T-helper 1 cell (primary cell): ENCODE data around the gene ATP8B1.

Source experiments
- DNase-seq, 5 donors: peaks; one replicate each; pipeline ENCODE4 v3.0.0-alpha.2; 2012 to 2020

ATP8B1 gene

GRCh38 chr18:57715671-57716070, 87.4 kb downstream of the ATP8B1 start:
- DNase-seq, result no peak

DNA sequence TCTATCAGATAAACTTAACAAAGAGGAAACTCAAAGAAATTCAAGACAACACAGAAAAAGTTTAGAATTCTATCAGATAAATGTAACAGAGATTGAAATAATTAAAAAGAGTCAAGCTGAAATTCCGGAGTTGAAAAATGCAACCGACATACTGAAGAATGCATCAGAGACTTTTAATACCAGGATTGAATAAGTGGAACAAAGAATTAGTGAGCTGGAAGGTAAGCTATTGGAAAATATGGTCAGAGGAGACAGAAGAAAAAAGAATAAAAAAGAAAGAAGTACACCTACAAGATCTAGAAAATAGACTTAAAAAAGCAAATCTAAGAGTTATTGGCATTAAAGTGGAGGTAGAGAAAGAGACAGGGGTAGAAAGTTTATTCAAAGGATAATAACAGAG, 88.0 kb downstream of the ATP8B1 start:
- no peak for DNase-seq

- DNase-seq, result no peak
Measured at GRCh38 chr18:57710226-57710625, 92.9 kb downstream of the ATP8B1 start.

DNA sequence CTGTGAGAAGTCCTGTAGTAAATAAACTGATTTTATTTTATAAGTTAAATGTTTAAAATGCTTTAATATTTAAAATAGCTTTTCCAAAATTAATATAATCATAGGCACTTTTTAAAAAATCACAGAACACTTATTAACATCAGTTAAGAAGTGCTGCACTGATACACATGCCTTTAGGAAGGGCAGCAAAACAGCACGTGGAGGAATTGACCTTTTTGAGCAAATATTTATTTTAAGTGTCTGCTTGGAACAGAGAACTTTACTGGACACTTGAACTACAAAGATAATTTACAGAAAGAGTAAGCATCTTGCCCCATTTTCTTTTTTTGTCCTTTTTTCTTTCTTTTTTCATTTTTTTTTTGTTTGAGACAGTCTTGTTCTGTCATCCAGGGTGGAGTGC, 93.8 kb downstream of the ATP8B1 start:
- no peak for DNase-seq

- DNase-seq, result no peak
Measured at GRCh38 chr18:57708288-57708687, 94.8 kb downstream of the ATP8B1 start.

GRCh38 chr18:57705832-57706595, 97.1 kb downstream of the ATP8B1 start:
- no peak for DNase-seq

DNA sequence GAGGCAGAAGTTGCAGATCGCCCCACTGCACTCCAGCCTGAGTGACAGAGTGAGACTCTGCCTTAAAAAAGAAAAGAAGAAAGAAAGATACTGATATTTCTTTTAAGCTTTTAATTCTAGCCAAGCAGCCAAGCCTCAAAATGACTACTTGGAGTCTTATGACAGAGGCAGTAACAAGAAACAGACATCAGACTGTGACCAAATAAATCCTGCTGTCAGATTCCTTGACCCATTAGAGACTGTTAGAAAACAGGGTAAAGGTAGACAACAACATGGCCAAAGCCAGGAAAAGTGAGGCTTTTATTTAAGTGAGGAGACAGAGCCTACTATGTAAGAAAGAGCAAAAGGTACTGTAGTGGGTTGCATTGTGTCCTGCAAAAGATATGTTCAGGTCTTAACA, 98.1 kb downstream of the ATP8B1 start:
- DNase-seq, result no peak

- no peak for DNase-seq
Measured at GRCh38 chr18:57698571-57699276, 104.4 kb downstream of the ATP8B1 start.

DNA sequence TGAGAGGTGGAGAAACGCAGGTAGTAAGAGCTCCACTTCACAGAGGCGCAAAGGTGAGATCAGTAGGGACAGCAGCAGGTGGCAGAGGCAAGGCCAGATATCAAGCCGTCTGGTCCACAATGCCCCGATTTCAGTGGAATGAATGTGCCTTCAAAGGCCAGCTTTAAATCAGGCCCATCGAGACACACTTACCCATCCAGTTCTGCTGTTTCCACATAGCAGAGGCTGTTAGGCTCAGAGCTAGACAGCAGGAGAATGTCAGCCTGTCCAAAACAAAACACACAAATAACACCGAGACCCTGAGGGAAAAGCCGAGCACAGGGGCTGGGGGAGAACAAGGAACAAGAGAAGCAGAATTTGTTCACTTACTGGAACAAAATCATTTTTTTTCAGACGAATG, 105.7 kb downstream of the ATP8B1 start:
- DNase-seq, result no peak

- no peak for DNase-seq
Measured at GRCh38 chr18:57696271-57696670, 106.8 kb downstream of the ATP8B1 start.

DNA sequence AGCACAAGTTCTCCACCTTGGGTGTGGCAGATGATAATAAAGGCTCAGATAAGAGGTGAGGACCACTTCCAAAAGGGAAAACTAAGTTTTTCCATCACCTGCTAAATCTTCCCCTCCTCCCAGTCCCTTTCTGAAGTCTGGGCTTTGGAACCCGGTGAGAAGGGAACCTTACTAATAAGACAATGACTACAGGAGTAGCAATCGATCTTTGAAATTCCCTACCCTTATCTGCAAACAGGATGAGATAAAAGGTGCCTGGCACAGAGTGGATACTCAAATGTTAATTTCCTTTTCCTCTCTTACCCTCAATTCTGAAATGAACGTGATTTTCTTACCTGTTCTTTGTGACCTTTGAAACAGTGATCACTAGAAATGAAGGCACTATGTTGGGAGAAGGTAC, 111.8 kb downstream of the ATP8B1 start:
- DNase-seq, result no peak

DNA sequence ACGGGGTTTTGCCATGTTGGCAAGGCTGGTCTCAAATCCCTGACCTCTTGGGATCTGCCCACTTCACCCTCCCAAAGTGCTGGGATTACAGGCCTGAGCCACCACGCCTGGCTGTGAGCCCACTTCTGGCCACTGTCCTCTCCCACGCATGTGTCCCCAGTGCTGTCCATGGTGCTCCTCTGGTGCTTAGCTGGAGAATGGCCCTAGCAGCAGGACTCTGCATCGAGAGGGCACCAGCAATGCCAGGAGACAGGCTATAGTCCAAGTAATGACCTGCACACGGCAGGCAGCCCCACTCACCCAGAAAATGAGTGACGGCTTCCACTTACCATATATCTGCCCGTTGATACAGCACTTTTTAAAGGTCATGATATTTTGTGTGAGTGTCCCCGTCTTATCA, 115.1 kb downstream of the ATP8B1 start:
- DNase-seq, result no peak

- DNase-seq, result no peak
Measured at GRCh38 chr18:57683470-57683869, 119.6 kb downstream of the ATP8B1 start.

GRCh38 chr18:57677262-57678211, 125.6 kb downstream of the ATP8B1 start:
- no peak for DNase-seq

DNA sequence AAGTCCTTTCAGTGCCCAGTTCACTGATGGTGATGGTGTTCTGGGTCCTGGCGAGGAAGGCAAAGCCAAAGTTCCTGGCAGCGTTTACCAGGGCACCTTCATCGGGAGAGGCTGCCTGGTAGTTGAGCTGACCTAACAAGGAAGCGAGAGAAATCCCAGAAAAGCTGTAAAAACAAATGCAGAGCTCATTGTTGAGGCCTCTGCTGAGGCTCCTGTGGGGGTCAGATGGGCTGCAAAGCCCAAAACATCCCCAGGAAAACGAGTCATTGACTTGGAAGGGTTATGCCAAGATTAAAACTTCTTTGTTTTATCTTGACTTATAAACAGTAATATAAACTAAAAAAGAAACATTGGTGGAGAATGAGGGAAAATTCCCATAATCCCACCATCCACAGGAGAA, 128.2 kb downstream of the ATP8B1 start:
- no peak for DNase-seq

DNA sequence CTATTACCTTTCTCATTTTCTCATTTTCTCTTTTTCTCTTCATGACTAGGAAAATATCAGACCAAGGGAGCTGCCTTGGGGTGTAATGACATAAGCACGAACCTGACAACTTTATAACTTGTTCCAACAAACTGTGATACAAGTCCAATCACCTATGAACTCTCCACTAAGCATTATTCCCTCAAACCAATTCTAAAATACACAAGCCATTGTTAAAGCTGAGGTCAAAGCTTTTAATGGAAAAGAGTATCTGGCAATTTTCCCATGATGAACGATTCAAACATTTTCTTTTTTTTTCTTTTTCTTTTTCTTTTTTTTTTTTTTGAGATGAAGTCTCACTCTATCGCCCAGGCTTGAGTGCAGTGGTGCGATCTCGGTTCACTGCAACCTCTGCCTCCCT, 133.1 kb downstream of the ATP8B1 start:
- DNase-seq, result no peak

DNA sequence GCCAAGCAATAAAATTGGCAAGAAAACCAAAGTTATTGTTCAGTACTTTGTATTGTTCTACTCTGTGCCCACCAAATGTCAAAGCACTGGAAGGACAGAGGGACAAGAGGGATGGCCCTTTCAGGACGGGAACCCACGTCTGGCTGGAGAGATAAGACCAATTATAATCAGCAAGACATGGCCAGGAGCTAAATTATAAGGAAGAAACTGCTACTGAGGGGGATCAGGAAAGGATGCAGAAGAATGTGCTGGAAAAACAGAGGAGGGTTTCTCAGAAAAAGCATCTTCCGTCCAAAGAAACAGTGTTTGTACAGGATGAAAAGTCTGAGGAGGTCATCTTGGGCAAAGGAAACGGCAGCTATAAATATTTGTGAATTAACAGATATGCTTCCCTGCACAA, 135.1 kb downstream of the ATP8B1 start:
- no peak for DNase-seq

GRCh38 chr18:57666818-57667497, 136.2 kb downstream of the ATP8B1 start:
- DNase-seq, result no peak

GRCh38 chr18:57664568-57665165, 138.4 kb downstream of the ATP8B1 start:
- DNase-seq, result no peak

DNA sequence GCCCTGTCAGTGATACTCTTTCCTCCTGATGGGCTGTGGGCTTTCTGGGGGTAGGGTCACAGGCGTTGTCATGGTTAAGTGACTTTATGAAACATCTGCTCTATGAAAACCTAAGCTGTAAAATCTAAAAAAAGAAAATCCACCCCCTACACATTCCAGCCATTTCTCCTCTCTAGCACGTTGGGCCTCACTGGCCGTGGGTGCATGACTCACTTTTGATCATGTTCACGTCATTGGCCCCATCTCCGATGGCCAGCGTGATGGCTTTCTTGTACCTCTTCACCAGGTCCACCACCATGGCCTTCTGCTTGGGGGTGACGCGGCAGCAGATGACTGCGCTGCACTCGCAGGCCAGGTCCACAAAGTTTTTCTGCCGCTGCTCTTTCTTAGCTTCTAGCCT, 142.2 kb downstream of the ATP8B1 start:
- no peak for DNase-seq

DNA sequence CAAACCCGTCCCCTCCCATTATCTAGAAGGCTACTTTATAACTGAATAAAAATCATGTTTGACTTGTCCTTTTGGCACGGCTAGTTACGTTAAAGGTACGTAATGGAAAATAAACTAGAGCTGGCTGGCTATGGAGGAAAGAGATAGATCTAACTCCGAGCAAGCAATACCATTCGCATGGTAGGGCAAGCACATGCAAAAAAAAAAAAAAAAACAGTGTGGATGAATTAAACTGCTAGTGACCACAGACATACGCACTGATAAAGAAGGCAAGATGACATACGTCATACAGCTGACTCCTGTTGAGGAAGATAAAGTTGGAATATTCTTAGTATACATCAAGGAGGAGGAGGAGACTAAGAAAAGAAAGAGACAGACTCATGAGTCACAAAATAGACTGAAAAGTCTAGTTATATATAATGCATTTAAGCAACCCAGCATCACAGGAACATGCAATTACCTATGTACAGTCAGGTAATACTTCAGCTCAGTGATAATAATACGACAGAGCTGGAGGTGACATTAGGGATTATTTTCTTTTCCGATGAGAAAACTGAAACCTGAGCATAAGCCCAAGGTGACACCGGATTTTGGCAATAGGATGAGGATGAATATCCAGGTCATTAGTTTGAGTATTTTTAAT, 143.5 kb downstream of the ATP8B1 start:
- DNase-seq, result no peak

GRCh38 chr18:57657542-57657941, 145.6 kb downstream of the ATP8B1 start:
- DNase-seq, result no peak
